Neural crest cell (in vitro differentiated cells): Measurements from ENCODE around the gene GLP1R. TPM values are rescaled to one million over a fixed set of nuclear protein-coding genes. Genes with fewer than 3 reads are reported as not detected.

ENCODE experiments used
- DNase-seq: peaks from one replicate; pipeline ENCODE4 v3.0.0; 2021; ENCODE audit warnings: low read depth, mixed read lengths, low spot score
- H3K27ac Mint-ChIP-seq: one replicate; pipeline ENCODE4 v1.8.0; 2021; ENCODE audit warnings: mild to moderate bottlenecking, mixed read lengths; ENCODE audit not compliant: unreplicated experiment
- H3K27me3 Mint-ChIP-seq: 2 replicates; pipeline ENCODE4 v1.8.0; 2021; ENCODE audit warnings: low read depth, mild to moderate bottlenecking, mixed read lengths
- H3K36me3 Mint-ChIP-seq: 2 replicates; pipeline ENCODE4 v1.8.0; 2021; ENCODE audit warnings: low read depth, mild to moderate bottlenecking, mixed read lengths
- H3K4me1 Mint-ChIP-seq: 2 replicates; pipeline ENCODE4 v1.8.0; 2021; ENCODE audit warnings: mixed read lengths
- H3K4me3 Mint-ChIP-seq: one replicate; pipeline ENCODE4 v1.8.0; 2021; ENCODE audit warnings: mild to moderate bottlenecking, mixed read lengths
- H3K9me3 Mint-ChIP-seq: 2 replicates; pipeline ENCODE4 v1.8.0; 2021; ENCODE audit warnings: mixed read lengths
- total RNA-seq: library from RNA; stranded (reverse); gene quantifications from 2 replicates; pipeline ENCODE4 v1.2.1, GENCODE V29; 2021
- TF ChIP-seq, protein P1 (sequence below): fragments of 200-600 bp; sonication (generic); conservative IDR thresholded peaks from 2 replicates; pipeline ENCODE4 v1.5.0; 2021; ENCODE audit warnings: antibody characterized with exemption, mild to moderate bottlenecking

The GLP1R gene
- total RNA-seq, 1 donor from 2014 or later = 0.65 TPM

DNA sequence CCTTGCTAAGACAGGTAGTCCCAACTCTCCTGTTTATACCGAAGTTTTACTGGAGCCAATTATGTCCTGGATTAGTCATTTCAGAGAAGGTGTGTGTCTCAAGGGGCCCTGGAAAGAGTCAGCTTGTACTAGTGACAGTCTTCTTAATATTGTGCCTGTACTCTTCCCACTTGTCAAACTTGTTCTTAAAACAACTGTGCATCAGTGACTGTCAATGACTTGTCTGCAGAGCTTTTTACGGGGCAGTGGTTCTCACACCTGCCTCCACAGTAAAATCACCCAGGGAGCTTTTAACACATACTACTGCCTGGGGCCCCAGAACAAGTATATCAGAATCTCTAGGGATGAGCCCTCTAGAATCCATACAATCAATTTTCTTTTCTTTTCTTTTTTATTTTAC, 28.4 kb upstream of the GLP1R start:
- H3K4me1 Mint-ChIP-seq = no peaks in the 10 kb centered on the region

DNA sequence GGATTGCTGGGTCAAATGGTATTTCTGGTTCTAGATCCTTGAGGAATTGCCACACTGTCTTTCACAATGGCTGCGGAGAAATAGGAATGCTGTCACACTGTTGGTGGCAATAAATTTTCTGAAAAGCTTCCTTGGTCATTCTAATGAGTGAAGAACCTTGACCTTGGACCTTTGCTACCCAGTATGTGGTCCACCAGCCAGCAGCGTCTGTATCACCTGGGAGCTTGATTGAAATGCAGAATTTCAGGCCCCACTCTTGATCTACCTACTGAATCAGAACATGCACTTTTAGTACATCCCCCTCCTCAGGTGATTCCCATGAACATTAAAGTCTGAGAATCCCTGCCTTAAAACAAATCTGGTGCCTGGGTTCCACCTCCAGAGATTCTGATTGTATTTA, 27.5 kb upstream of the GLP1R start:
- Mint-ChIP-seq H3K4me3 (no peak overlapping the region), H3K36me3 (no peaks in the 10 kb centered on the region), H3K27me3 (peaks cover 4% of the 10 kb centered on the region), H3K4me1 (no peaks in the 10 kb centered on the region), H3K27ac (no peak overlapping the region), H3K9me3 (no peaks in the 10 kb centered on the region)
- TF ChIP-seq, protein P1, sequence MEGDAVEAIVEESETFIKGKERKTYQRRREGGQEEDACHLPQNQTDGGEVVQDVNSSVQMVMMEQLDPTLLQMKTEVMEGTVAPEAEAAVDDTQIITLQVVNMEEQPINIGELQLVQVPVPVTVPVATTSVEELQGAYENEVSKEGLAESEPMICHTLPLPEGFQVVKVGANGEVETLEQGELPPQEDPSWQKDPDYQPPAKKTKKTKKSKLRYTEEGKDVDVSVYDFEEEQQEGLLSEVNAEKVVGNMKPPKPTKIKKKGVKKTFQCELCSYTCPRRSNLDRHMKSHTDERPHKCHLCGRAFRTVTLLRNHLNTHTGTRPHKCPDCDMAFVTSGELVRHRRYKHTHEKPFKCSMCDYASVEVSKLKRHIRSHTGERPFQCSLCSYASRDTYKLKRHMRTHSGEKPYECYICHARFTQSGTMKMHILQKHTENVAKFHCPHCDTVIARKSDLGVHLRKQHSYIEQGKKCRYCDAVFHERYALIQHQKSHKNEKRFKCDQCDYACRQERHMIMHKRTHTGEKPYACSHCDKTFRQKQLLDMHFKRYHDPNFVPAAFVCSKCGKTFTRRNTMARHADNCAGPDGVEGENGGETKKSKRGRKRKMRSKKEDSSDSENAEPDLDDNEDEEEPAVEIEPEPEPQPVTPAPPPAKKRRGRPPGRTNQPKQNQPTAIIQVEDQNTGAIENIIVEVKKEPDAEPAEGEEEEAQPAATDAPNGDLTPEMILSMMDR = no peak
- no peak for DNase-seq

More for the DNA sequence above, 28.4 kb upstream of the GLP1R start:
- no peak overlapping the region for H3K27ac Mint-ChIP-seq
- TF ChIP-seq, protein P1 = no peak
- H3K27me3 Mint-ChIP-seq = peaks cover 3% of the 10 kb centered on the region
- H3K9me3 Mint-ChIP-seq = no peaks in the 10 kb centered on the region
- H3K36me3 Mint-ChIP-seq = no peaks in the 10 kb centered on the region
- H3K4me3 Mint-ChIP-seq = no peak overlapping the region
- no peak for DNase-seq

DNA sequence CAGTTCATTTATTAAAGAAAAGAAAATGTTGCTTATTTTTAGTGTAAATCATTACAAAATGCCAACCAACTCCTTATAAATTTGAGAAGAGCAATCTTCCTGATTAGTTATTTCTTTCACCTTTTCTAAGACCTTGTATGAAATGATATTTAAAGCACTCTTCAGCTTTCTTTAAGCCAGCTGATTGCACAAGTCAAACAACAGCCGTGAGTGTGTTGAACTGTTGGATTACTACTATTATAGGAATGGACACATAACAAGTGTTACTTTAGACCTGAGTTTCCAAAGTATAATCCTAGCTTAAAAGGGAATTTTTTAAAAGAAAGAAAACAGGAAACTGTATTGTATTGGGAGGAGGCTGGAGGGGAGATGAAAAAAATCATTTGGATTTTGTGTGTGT, 26.8 kb upstream of the GLP1R start:
- TF ChIP-seq, protein P1 = no peak
- no peak for DNase-seq
- H3K4me3 Mint-ChIP-seq = no peak overlapping the region
- H3K9me3 Mint-ChIP-seq = no peaks in the 10 kb centered on the region
- no peaks in the 10 kb centered on the region for H3K4me1 Mint-ChIP-seq
- peaks cover 4% of the 10 kb centered on the region for H3K27me3 Mint-ChIP-seq
- no peak overlapping the region for H3K27ac Mint-ChIP-seq
- H3K36me3 Mint-ChIP-seq = no peaks in the 10 kb centered on the region

DNA sequence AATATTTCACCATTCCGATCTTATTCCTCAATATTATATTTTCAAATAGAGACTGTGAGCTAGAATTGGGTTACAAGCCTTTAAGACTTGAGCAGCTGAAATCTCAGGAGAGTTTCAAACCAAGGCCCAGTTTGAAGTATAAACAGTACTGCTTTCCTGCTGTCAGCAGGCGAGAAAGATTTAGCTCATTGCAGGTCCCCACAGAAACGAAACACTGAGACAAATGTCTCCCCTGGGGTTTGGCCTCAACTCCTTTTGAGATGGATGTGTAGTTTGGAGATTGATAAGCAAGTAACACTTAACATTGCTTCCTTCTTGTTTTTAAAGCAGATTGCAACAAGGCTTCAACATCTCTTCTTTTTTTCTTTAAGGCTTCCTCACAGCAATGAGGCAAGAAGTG, 22.4 kb upstream of the GLP1R start:
- DNase-seq = no peak
- Mint-ChIP-seq H3K4me3 (no peak overlapping the region), H3K27me3 (peaks cover 16% of the 10 kb centered on the region), H3K27ac (no peak overlapping the region), H3K36me3 (no peaks in the 10 kb centered on the region), H3K9me3 (no peaks in the 10 kb centered on the region), H3K4me1 (no peaks in the 10 kb centered on the region)
- TF ChIP-seq, protein P1 = no peak

DNA sequence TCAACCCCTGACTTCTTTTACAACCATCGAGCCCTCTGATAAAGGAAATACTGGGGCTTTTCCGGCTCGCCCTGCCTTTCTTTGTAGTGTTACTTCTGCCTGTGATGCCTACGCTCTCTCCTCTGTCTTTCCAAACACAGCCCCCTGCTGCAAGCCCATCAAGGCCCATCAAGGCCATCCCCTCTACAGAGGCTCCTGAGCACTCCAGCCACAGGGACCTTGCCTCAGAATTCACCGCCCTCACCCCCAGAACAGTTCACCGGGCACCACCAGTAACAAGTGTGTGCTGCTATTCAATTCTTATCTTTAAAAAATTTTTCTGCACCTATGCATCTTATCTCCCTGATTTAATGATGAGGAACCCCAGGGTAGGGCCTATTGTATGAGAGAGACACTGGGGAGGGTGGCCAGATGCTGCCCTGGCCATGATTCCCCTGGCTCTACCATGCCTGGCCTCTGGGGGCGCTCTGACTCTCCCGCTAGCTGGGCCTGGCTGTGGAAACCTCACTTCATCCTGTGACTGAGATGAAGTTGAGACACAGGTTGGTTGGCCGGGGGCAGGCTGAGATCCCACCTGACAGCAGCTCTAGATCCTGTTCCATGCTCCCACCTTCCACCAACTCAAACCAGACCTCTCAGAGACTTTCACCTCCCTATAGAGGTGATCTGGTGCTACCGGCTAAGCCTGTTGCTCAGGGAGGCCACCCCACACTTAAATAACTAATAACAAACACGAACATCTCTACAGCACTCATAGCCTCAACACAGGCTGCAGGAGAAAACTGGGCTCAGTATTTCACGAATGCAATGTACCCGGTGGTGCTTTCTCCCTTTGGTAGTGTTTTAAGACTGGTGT, 19.2 kb upstream of the GLP1R start:
- DNase-seq = peak; percentile 53
- no peak overlapping the region for H3K4me3 Mint-ChIP-seq

More for the DNA sequence above, 19.2 kb upstream of the GLP1R start:
- no peaks in the 10 kb centered on the region for H3K36me3 Mint-ChIP-seq
- H3K9me3 Mint-ChIP-seq = no peaks in the 10 kb centered on the region
- no peaks in the 10 kb centered on the region for H3K4me1 Mint-ChIP-seq
- H3K27ac Mint-ChIP-seq = no peak overlapping the region
- H3K27me3 Mint-ChIP-seq = peaks cover 44% of the 10 kb centered on the region
- TF ChIP-seq, protein P1 = peak; percentile 72
